Fibroblast of skin of left biceps (primary cell): Measurements from ENCODE around the gene RPUSD4.
"Not testable (repeated sequence)": the region's sequence is repeated elsewhere in the genome, so short reads cannot be mapped to it uniquely, and the experiment has no call there.

Source experiments
- DNase-seq, 2 experiments: peaks; one replicate each; pipeline ENCODE4 v3.0.0-alpha.2; 2013; ENCODE audit warnings: low read depth in 2 of 2

RPUSD4 gene

GRCh38 chr11:126211236-126212088 is at the start of gene RPUSD4, which contains the start of gene FAM118B:
RPUSD4 (minus strand) TSS chr11:126211650; CDS start chr11:126211638, 12 bp downstream.
FAM118B (plus strand) TSS chr11:126211782; CDS start chr11:126235002, 23,220 bp downstream.
- peak; percentile 85 to 86 for DNase-seq

DNA sequence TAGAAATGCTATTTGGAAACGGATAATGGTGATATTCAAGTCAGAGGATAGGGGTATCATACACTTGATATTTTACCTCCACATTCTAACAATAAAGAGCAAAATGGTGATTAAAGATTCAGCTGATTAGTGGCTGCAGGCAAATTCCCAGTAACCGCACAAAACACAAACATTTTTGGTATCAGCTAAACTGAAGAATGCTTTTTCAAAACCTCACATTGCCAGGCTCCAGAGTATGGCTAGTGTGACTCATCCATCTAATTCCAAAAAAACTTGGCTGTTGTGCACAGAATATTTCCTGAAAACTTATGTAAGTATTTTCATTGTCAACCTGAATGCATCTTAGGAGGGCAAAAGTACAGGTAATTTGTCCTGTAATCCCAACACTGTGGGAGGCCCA is 46.3 kb upstream of the RPUSD4 start:
- peak; percentile 25 to 28 for DNase-seq

GRCh38 chr11:126257144-126257543 is 45.7 kb upstream of the RPUSD4 start:
- no peak for DNase-seq

DNA sequence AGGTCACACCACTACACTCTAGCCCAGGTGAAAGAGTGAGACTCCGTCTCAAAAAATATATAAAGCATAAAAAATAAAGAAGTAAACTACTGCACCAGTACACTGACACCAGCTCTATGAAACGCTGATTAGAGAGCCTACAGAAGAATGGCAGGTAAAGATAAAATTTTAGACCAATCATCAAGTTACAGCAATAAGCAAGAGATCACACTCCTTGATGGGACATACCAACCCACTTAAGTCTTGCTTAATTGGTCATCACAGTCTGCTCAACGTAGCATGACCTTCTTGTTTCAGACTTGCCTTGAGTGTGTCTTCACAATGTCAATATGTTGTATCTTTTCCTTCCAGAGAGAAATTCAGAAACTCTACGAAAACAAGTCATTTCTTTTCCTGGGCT is 44.8 kb upstream of the RPUSD4 start:
- DNase-seq = no peak

DNA sequence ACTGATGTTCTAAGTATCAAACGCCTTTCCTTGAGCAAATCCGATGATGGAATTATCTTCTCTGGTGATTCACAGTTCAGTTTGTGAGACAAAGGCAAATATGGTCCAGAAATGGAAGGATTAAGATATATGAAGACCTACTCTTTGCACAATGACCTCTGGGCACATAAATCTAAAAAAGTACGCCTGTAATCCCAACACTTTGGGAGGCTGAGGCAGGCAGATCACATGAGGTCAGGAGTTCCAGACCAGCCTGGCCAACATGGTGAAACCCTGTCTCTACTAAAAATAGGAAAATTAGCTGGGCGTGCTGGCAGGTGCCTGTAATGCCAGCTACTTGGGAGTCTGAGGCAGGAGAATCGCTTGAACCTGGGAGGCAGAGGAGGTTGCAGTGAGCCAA is 44.1 kb upstream of the RPUSD4 start:
- DNase-seq = not testable (repeated sequence)

DNA sequence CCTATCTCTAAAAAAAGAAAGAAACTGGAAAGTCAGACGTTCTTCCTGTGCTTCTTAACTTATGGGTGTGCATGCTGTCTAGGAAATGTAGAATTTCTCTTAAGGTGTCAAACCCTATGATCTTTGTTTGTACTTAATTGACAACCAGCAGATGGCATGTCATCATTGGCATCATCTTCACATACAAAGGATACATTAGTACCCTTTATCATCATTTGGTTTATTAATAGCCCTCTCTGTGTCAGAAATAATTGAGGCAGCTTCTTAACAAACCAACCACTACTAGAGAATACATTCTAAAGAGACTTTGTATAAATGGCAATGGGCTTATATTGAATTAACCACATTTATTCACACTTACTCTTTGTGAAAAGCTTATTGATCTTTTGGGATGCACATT is 43.4 kb upstream of the RPUSD4 start:
- no peak for DNase-seq

GRCh38 chr11:126253265-126253664 is 41.8 kb upstream of the RPUSD4 start:
- DNase-seq = no peak

DNA sequence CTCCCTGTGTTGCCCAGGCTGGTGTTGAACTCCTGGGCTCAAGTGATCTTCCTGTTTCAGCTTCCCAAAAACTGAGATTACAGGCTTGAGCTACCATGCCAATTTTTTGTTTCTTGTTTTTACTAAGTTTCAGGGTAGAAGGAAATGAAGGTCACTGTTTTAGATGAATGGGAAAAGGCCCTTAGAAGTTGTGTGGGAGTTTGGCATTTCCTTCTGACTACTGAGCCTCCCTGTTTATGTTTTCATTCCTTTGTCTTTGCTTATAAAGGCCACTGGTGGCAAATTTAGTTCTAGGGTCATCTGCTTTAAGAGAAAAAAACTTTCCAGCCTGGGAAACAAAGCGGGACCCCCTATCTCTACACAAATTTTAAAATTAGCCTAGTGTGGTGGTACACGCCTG is 35.2 kb upstream of the RPUSD4 start:
- DNase-seq = no peak

GRCh38 chr11:126233391-126233790 is 21.9 kb upstream of the RPUSD4 start:
- DNase-seq = no peak

GRCh38 chr11:126232683-126233082 is 21.2 kb upstream of the RPUSD4 start:
- DNase-seq = no peak

DNA sequence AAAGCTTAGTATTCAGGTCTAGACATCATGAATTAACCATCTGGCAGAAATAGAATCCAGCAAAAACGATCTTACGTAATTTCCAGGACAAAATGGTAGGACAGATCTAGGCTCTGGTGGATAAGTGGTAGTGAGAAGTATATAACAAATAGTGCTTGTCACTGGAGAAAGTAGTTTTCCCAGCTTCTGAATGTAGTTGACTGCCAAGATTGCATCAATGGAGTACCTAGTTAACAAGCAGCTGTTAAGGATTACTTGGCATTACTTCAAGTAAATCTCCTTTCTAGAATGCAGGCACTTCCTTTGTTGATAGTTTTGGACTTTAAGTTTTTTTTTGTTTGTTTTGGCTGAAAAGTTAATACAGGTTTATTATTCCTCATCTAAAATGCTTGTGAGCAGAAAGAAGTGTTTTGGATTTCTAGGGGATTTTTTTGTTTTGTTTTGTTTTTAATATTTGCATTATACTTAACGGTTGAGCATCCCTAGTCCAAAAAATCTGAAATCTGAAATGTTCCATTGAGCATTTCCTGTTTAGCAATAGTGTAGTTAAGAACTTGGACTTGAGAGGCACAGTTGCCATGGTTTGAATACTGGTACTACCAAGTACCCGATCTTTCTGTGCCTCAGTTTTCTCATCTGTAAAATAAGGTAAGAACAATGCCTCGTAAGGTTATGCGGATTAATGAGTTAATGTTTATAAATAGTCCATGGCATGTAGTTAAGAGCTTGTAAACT is 20.4 kb upstream of the RPUSD4 start:
- no peak for DNase-seq

DNA sequence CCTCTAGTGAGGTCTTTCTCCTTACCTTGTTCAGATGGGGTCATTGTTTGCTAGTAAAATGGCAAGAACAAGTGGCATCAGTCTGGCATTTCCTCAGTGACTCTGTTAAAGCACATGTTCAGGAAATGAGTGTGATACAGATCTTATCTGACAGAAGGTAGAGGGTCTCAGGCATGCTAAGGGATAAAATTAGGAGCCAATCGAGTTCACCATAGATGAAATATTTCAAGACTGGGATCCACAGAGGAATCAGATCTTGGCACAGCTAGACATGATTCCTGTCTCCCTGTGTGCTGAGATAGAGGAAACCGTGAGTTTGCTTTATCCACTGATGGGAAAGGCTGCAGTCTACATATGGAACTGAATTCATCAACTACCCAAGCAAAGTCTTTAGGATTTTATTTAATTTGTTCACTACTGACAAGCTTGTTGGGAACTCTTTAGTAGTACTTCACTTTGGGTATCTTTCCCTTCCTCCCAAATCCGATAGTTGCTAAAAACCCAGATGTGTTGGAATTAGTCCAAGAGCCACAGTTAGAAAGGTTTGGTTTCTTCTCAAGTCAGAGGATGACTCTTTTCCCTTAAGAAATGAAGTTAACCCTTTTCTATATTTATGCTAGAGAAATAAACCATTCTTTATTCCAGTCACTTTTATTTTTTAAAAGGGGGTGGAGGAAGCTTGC is 18.5 kb upstream of the RPUSD4 start:
- peak; percentile 33 to 36 for DNase-seq

- no peak for DNase-seq
Observed at GRCh38 chr11:126226334-126227084, 15.1 kb upstream of the RPUSD4 start.

- no peak for DNase-seq
Observed at GRCh38 chr11:126225295-126225665, 13.8 kb upstream of the RPUSD4 start.

GRCh38 chr11:126224647-126225294 is 13.3 kb upstream of the RPUSD4 start:
- no peak for DNase-seq

GRCh38 chr11:126219547-126219946 is 8.1 kb upstream of the RPUSD4 start:
- no peak for DNase-seq

GRCh38 chr11:126217491-126217890 is 6.0 kb upstream of the RPUSD4 start:
- no peak for DNase-seq

DNA sequence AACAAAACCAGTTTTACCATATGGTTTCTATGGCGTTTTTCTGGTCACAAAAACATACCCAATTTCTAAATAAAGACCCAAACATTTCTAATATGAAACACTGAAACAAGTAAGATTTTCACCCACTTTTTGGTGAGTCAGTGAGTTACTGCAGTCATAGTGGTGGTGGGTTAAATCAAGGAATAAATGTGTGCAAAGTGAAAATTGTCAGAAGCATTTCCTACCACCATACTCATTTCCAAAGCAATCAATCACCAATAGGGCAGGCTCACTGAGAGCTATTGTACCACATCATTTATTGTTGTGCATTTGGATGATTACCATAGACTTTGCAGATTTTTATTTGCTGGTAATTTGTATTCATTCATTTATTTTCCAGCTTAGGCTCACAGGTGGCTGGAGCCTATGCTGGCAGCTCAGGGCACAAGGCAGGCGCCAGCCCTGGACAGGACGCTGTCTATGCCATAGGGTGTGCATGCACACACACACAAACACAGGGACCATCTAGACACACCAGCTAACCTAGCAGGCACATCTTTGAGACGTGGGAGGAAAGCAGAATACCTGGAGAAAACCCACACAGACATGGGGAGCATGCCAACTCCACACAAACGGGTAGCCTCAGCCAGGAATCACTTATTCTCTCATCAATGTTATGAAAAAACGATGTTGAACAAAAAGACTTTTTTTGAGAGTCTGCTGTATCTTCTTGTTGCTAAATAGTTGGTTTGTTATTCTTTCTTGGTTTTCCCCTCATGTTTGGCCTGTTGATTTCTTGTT is 5.3 kb upstream of the RPUSD4 start:
- DNase-seq = no peak

- no peak for DNase-seq
Observed at GRCh38 chr11:126214841-126215240, 3.4 kb upstream of the RPUSD4 start.

- no peak for DNase-seq
Observed at GRCh38 chr11:126214441-126214840, 3.0 kb upstream of the RPUSD4 start.
